GM21528 (cell line): ENCODE measurements around the gene PGBD1.

Experiments used
- ATAC-seq: cut with Tn5 transposase; IDR thresholded peaks from one replicate; pipeline ENCODE4 v1.9.1; 2021; ENCODE audit warnings: mild to moderate bottlenecking, moderate library complexity; ENCODE audit not compliant: unreplicated experiment, low FRiP score

PGBD1 gene, protein sequence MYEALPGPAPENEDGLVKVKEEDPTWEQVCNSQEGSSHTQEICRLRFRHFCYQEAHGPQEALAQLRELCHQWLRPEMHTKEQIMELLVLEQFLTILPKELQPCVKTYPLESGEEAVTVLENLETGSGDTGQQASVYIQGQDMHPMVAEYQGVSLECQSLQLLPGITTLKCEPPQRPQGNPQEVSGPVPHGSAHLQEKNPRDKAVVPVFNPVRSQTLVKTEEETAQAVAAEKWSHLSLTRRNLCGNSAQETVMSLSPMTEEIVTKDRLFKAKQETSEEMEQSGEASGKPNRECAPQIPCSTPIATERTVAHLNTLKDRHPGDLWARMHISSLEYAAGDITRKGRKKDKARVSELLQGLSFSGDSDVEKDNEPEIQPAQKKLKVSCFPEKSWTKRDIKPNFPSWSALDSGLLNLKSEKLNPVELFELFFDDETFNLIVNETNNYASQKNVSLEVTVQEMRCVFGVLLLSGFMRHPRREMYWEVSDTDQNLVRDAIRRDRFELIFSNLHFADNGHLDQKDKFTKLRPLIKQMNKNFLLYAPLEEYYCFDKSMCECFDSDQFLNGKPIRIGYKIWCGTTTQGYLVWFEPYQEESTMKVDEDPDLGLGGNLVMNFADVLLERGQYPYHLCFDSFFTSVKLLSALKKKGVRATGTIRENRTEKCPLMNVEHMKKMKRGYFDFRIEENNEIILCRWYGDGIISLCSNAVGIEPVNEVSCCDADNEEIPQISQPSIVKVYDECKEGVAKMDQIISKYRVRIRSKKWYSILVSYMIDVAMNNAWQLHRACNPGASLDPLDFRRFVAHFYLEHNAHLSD

DNA sequence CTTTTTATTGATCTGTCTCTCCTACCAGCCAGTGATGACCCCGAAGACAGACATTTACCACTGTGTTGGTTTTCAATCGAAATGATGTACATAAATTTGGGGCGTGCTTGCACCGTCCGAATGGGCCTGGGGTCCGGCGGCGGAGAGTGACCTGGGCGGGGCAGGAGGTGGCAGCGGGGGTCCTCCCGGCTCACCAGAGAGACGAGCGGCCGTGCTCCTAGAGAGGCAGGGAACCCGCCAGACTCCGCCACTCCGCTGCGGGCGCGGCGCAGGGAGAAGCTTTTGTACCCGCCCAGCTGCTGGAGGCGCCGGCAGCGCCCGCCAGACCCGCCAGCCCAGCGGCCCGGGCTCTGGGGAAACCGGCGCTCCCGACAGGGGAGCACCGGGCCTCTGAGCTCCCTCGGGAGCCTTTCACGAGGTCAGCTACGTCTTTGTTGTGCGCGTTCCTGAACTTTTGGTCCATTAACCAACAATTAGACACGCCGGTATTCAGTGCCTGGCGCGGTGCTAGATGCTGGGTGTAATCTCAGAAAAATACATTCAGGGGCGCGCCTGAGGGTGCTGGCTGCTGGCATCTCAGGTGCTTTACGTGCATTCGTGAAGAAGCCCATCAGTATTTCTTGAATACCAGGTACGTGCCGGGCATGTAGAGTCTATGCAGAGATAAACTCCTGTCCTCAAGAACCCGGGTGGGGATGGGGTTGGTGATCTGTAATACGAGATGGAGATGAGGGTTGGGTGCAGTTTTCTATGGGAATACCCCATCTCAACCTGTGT, at the start of gene PGBD1:
TSS of gene PGBD1 (plus strand) at position 285 of the 777 bp plus-strand sequence. CDS start 2,242 bp downstream, outside the sequence.
- ATAC-seq, result peak; percentile 75

DNA sequence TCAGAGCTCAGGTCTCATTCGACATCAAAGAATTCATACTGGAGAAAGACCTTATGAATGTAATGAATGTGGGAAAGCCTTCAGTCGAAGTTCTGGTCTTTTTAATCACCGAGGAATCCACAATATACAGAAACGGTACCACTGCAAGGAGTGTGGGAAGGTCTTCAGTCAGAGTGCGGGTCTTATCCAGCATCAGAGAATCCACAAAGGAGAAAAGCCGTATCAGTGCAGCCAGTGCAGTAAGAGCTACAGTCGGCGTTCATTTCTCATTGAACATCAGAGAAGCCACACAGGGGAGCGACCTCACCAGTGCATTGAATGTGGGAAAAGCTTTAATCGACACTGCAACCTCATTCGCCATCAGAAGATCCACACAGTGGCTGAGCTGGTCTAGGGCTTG, 48.6 kb upstream of the PGBD1 start:
- ATAC-seq, result no peak

GRCh38 chr6:28235912-28236452, 45.4 kb upstream of the PGBD1 start:
- ATAC-seq, result no peak

- no peak for ATAC-seq
Measured at GRCh38 chr6:28239636-28240035, 41.7 kb upstream of the PGBD1 start.

- no peak for ATAC-seq
Measured at GRCh38 chr6:28240471-28240870, 40.9 kb upstream of the PGBD1 start.

- no peak for ATAC-seq
Measured at GRCh38 chr6:28243946-28244345, 37.4 kb upstream of the PGBD1 start.

- no peak for ATAC-seq
Measured at GRCh38 chr6:28245206-28245941, 36.0 kb upstream of the PGBD1 start.

DNA sequence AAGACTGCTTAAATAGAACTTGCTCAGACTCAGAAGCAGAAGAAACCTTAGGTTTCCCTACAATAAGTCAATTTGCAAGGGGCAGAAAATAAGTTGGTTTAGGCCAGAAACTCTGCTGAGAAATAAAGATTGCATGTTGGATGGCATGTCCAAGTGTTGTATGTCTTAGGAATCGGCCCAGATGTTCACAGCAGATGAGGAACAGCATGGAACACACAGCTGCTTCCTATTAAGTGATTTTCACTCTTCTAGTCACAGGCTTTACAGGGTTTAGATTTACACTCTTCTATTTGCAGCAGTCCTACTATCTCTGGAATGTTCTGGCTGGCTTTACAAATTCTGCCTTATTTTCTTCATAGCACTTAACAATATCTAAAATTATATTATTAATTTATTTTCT, 32.5 kb upstream of the PGBD1 start:
- no peak for ATAC-seq

DNA sequence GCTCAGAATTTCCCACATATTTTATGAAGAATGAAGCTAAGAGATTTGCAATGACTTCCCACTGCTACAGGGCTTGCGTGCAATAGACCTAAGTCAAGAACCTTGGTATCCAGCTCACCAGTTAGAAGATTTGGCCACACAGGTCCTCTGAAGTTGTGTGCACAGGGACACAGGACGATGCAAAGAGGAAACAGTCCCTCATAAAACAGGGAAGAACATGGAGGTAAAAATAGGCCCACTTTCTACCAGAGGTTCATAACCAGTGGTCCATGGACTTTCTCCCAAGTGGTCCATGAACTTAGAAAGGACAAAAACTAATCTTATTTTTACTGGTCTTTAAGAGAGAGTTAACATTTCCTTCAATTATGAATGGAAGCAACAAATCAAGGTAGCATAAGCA, 30.6 kb upstream of the PGBD1 start:
- ATAC-seq, result no peak

- ATAC-seq, result peak; percentile 53
Measured at GRCh38 chr6:28251661-28252008, 29.7 kb upstream of the PGBD1 start.

GRCh38 chr6:28252009-28252975, 29.1 kb upstream of the PGBD1 start, which contains the start of gene ZKSCAN4:
ZKSCAN4 (minus strand) TSS chr6:28252269; CDS start chr6:28251980, 289 bp downstream.
- ATAC-seq, result peak; percentile 82

GRCh38 chr6:28254121-28254519, 27.3 kb upstream of the PGBD1 start:
- no peak for ATAC-seq

- no peak for ATAC-seq
Measured at GRCh38 chr6:28257042-28257441, 24.3 kb upstream of the PGBD1 start.

DNA sequence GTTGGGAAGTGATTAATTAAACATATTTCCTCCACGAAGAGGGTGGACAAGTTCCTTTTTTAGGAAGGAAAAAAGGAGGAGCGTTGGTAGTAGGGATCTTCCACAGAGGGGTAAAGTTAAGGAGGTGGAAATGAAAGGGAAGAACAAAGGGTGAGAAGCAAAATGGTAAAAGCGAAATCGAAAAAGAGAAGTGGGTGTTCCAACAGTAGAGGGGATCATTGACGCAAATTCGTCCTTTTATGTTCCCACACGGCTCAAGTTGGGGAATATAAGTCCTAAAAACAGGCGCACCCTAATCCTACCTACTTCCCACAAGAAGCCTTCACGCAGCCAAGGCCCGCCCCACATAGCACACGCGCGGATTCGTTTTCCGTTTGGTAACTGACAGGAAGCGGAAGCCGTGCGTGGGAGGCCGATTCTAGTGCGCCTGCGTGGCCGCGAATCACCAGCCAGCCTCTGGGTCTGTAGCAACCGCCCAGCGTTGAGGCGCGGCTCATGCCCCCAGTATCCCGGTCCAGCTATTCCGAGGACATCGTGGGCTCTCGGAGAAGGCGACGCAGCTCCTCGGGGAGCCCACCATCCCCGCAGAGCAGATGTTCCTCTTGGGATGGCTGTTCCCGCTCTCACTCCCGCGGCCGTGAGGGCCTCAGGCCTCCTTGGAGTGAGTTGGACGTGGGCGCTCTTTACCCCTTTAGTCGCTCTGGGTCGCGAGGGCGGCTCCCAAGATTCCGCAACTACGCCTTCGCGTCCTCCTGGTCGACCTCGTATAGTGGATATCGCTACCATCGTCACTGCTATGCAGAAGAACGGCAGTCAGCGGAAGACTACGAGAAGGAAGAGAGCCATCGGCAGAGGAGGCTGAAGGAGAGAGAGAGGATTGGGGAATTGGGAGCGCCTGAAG, 22.2 kb upstream of the PGBD1 start, which contains the start of gene NKAPL:
TSS of gene NKAPL (plus strand) at position 421 of the 901 bp plus-strand sequence. CDS start at position 496, 75 bp downstream.
- no peak for ATAC-seq

DNA sequence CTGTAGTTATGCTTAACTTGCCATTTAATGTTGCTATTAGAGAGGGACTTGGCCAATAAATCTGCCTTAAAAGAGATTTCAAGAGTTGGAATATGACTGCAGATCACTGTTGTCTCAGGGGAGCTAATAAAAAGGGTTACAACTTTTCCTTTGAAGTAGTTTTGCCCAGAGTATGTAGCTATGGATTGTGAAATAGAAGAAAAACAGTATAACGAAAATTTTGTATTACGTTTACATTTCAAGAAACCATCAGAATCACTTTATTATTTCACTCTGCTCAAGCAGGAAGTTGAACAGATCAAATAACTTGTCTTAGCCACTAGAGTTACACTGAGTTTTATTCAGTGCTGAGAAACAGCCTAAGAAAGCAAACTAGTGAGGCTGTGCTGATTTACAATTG, 17.4 kb upstream of the PGBD1 start:
- ATAC-seq, result no peak

GRCh38 chr6:28264834-28265401, 16.5 kb upstream of the PGBD1 start:
- ATAC-seq, result no peak

DNA sequence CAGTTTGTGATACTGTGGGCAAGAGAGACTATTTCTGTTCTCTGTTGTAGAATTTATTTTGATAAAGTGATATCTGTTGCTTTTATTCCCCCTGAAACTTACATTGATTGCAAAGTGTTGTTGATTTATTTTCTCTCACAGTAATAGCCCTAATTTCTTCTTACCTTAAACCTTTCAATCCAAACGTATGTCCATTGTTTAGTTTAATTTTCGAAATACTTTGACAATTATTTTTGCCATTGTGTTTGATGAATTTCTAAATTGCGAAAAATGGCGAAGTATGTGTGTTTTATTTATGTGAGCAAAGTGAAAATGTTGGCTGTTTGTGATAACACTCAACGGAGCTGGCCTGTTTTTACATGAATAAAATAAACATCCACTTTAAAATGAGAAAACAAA, 14.8 kb upstream of the PGBD1 start:
- no peak for ATAC-seq
